OCI-LY7 (cell line): ENCODE data around the gene MREG. TPM values are rescaled to one million over a fixed set of nuclear protein-coding genes. Genes with fewer than 3 reads are reported as not detected.
A peak's percentile ranks its signal among the peaks of the same experiment; 100 is the strongest.

Experiments
- BruUV-seq: library from RNA; stranded (reverse); fragments of 400-500 nt; replicated peaks from 2 replicates; lab custom pipeline; 2021; lab: Mats Ljungman, UMichigan
- CTCF ChIA-PET: fragments of 300-600 bp; sonication (Branson Sonifier 250); formaldehyde crosslinking; loops from one replicate; lab custom pipeline; 2022; ENCODE audit warnings: antibody characterized with exemption; ENCODE audit not compliant: unreplicated experiment; lab: Charles Lee
- POLR2A ChIA-PET: fragments of 300-600 bp; sonication (Branson Sonifier 250); formaldehyde crosslinking; loops from one replicate; lab custom pipeline; 2022; ENCODE audit warnings: antibody characterized with exemption; lab: Charles Lee
- DNase-seq: peaks from one replicate; pipeline ENCODE4 v3.0.0-alpha.2; 2015; ENCODE audit warnings: low spot score
- H2AFZ ChIP-seq: fragments of 200-600 bp; sonication (generic), shearing (Covaris generic); 2 replicates; pipeline ENCODE4 v1.6.1; 2014; ENCODE audit warnings: mild to moderate bottlenecking, antibody characterized with exemption, low read length, moderate library complexity
- H3K27ac ChIP-seq: fragments of 200-600 bp; sonication (generic); 2 replicates; pipeline ENCODE4 v1.5.1; 2014; ENCODE audit warnings: mixed run types, low read depth, mild to moderate bottlenecking, moderate library complexity, low read length, inconsistent platforms; ENCODE audit not compliant: poor library complexity, severe bottlenecking
- H3K36me3 ChIP-seq: fragments of 200-600 bp; sonication (generic); 2 replicates; pipeline ENCODE4 v1.6.1; 2014; ENCODE audit warnings: mild to moderate bottlenecking, antibody characterized with exemption, low read length, moderate library complexity, mixed read lengths; ENCODE audit not compliant: insufficient read depth
- H3K4me1 ChIP-seq: fragments of 200-600 bp; sonication (generic); 2 replicates; pipeline ENCODE4 v1.5.1; 2014; ENCODE audit warnings: mild to moderate bottlenecking, low read length; ENCODE audit not compliant: insufficient read depth, poor library complexity, severe bottlenecking
- H3K4me2 ChIP-seq: fragments of 200-600 bp; sonication (generic); 2 replicates; pipeline ENCODE4 v1.6.1; 2014; ENCODE audit warnings: mild to moderate bottlenecking, low read length
- H3K4me3 ChIP-seq: fragments of 200-600 bp; sonication (generic); 2 replicates; pipeline ENCODE4 v1.5.1; 2014; ENCODE audit warnings: mild to moderate bottlenecking, low read depth, low read length; ENCODE audit not compliant: poor library complexity, severe bottlenecking
- H3K79me2 ChIP-seq: fragments of 200-600 bp; sonication (generic); 2 replicates; pipeline ENCODE4 v1.6.1; 2016; ENCODE audit warnings: low read depth, mild to moderate bottlenecking, low read length, moderate library complexity, mixed read lengths; ENCODE audit not compliant: insufficient read depth
- H3K9me2 ChIP-seq: fragments of 200-600 bp; sonication (generic); 2 replicates; pipeline ENCODE4 v1.6.1; 2016; ENCODE audit warnings: mild to moderate bottlenecking, low read length, mixed read lengths; ENCODE audit not compliant: insufficient read depth
- H3K9me3 ChIP-seq: fragments of 200-600 bp; sonication (generic); 2 replicates; pipeline ENCODE4 v1.6.1; 2014; ENCODE audit warnings: mild to moderate bottlenecking, mixed run types, low read length, mixed read lengths
- H4K20me1 ChIP-seq: fragments of 200-600 bp; sonication (generic); 2 replicates; pipeline ENCODE4 v1.6.1; 2014; ENCODE audit warnings: mild to moderate bottlenecking, antibody characterized with exemption, low read length, moderate library complexity, mixed read lengths; ENCODE audit not compliant: insufficient read depth
- EZH2phosphoT487 ChIP-seq: fragments of 200-600 bp; sonication (generic); IDR thresholded peaks from 2 replicates; pipeline ENCODE4 v1.6.1; 2018; ENCODE audit warnings: low read depth, borderline replicate concordance, mild to moderate bottlenecking, mixed run types, antibody characterized with exemption, low read length, moderate library complexity, mixed read lengths
- intact Hi-C: fragments of 100-400 bp; cut with micrococcal nuclease; formaldehyde crosslinking; loops from one replicate; pipeline ENCODE4 v1.10.0; 2022; ENCODE audit not compliant: unreplicated experiment
- total RNA-seq, 2 experiments: library from RNA; depleted of rRNA in 1 of 2; stranded (reverse); fragments of >200 nt in 1 of 2; shearing (Covaris generic) in 1 of 2; gene quantifications; 2 replicates each; pipeline ENCODE4 v1.2.3, GENCODE V29; 2014 to 2022
- TF ChIP-seq, protein P1 (sequence below): fragments of 200-600 bp; sonication (generic); conservative IDR thresholded peaks from 2 replicates; pipeline ENCODE4 v1.5.1; 2014; ENCODE audit warnings: mild to moderate bottlenecking, antibody characterized with exemption, low read length, moderate library complexity, mixed read lengths

MREG gene
- total RNA-seq, 2 experiments from 2014 or later: 5.6 to 9.3 TPM

DNA sequence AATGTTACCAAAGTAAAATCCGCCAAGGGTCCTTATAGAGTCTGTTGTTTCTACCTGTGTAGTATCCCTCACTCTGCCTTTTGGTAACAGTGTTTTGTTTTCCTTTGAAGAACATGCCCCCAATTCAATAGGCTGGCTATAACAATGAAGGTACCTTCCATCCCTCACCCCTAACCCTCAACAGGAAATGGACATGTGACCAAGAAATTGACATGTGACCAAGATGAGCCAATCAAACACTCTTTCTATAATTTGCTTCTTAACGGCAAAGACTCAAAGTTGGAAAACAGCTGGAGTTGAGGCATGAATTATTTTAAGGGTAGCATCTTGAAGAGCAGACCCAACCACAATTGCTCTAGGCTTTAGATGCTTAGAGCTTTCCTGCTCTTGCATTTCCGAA lies 5.4 kb upstream of the MREG start:
- intact Hi-C loops: no loop called here
- Histone ChIP-seq H3K79me2 (no peaks in the 10 kb centered on the region), H2AFZ (no peak overlapping the region; the same call in 1 of the 2 replicates), H3K4me1 (peaks cover 43% of the 10 kb centered on the region), H3K4me3 (no peak overlapping the region), H3K36me3 (no peaks in the 10 kb centered on the region), H3K9me2 (no peaks in the 10 kb centered on the region), H3K9me3 (no peaks in the 10 kb centered on the region; the same call in 1 of the 2 replicates), H3K27ac (no peak overlapping the region), H3K4me2 (no peak overlapping the region), H4K20me1 (no peaks in the 10 kb centered on the region)
- TF ChIP-seq, protein P1, sequence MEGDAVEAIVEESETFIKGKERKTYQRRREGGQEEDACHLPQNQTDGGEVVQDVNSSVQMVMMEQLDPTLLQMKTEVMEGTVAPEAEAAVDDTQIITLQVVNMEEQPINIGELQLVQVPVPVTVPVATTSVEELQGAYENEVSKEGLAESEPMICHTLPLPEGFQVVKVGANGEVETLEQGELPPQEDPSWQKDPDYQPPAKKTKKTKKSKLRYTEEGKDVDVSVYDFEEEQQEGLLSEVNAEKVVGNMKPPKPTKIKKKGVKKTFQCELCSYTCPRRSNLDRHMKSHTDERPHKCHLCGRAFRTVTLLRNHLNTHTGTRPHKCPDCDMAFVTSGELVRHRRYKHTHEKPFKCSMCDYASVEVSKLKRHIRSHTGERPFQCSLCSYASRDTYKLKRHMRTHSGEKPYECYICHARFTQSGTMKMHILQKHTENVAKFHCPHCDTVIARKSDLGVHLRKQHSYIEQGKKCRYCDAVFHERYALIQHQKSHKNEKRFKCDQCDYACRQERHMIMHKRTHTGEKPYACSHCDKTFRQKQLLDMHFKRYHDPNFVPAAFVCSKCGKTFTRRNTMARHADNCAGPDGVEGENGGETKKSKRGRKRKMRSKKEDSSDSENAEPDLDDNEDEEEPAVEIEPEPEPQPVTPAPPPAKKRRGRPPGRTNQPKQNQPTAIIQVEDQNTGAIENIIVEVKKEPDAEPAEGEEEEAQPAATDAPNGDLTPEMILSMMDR: no peak
- POLR2A ChIA-PET: interaction anchor here (0.6 to 1.2 kb wide), 3 partner anchors 19 to 144 kb away, joined by 4 to 6 read pairs (median 4); no protein-coding TSS in a partner anchor
- CTCF ChIA-PET: no interaction called here
- no TSS peak for BruUV-seq
- DNase-seq: peak; percentile 14

DNA sequence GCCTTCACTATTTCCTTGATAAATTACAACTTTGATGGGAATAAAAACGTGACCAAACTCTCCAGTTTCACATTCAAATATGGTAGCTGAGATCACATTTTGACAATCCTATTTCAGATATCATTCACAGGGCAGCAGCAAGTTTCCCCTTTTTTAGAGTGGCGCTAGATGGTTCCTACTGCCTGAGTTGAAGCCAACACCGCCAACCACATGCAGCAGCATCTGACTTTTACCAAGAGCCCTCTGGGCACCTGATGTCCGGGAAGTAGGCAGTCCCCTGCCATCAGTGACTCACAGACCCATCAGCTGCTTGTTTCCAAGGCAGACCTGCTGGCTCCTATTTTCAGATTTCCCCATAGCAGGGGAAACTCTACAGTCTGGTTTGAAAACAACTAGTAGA lies 4.0 kb upstream of the MREG start:
- H2AFZ ChIP-seq: peak overlapping the region; percentile 89
- no peaks in the 10 kb centered on the region for H3K9me2 ChIP-seq
- BruUV-seq: no TSS peak
- peaks cover 5% of the 10 kb centered on the region; the same call in 1 of the 2 replicates for H3K79me2 ChIP-seq
- intact Hi-C loops: no loop called here
- H3K4me2 ChIP-seq: peak overlapping the region; percentile 64
- no peaks in the 10 kb centered on the region; the same call in 1 of the 2 replicates for H3K9me3 ChIP-seq
- H4K20me1 ChIP-seq: no peaks in the 10 kb centered on the region
- H3K4me3 ChIP-seq: no peak overlapping the region
- ChIA-PET POLR2A (interaction anchor here (1.2 to 1.4 kb wide), 2 partner anchors 9 to 20 kb away, joined by 3 to 4 read pairs; no protein-coding TSS in a partner anchor), CTCF (no interaction called here)
- H3K4me1 ChIP-seq: peaks cover 49% of the 10 kb centered on the region
- peak overlapping the region; percentile 66 for H3K27ac ChIP-seq
- no peaks in the 10 kb centered on the region for H3K36me3 ChIP-seq
- no peak for TF ChIP-seq EZH2phosphoT487
- TF ChIP-seq, protein P1: no peak
- DNase-seq: peak; percentile 64

- H4K20me1 ChIP-seq: no peaks in the 10 kb centered on the region
- H3K4me2 ChIP-seq: peak overlapping the region; percentile 64
- H3K27ac ChIP-seq: peak overlapping the region; percentile 66
- ChIA-PET POLR2A (interaction anchor here (0.6 to 1.6 kb wide), 7 partner anchors 8 to 93 kb away, joined by 3 to 5 read pairs (median 4); partner anchors contain the start of gene XRCC5), CTCF (no interaction called here)
- H3K79me2 ChIP-seq: peaks cover 11% of the 10 kb centered on the region; the same call in 1 of the 2 replicates
- intact Hi-C loops: no loop called here
- H3K9me3 ChIP-seq: no peaks in the 10 kb centered on the region; the same call in 1 of the 2 replicates
- peaks cover 54% of the 10 kb centered on the region for H3K4me1 ChIP-seq
- no peaks in the 10 kb centered on the region for H3K9me2 ChIP-seq
- peak overlapping the region; percentile 89 for H2AFZ ChIP-seq
- DNase-seq: peak; percentile 27
- no peaks in the 10 kb centered on the region for H3K36me3 ChIP-seq
- H3K4me3 ChIP-seq: peak overlapping the region; percentile 38
- no peak for TF ChIP-seq EZH2phosphoT487
- TF ChIP-seq, protein P1: no peak
- BruUV-seq: no TSS peak
Observed at GRCh38 chr2:216016581-216016980, 3.2 kb upstream of the MREG start.
